ENCODE results near the gene FLNC.

DNA sequence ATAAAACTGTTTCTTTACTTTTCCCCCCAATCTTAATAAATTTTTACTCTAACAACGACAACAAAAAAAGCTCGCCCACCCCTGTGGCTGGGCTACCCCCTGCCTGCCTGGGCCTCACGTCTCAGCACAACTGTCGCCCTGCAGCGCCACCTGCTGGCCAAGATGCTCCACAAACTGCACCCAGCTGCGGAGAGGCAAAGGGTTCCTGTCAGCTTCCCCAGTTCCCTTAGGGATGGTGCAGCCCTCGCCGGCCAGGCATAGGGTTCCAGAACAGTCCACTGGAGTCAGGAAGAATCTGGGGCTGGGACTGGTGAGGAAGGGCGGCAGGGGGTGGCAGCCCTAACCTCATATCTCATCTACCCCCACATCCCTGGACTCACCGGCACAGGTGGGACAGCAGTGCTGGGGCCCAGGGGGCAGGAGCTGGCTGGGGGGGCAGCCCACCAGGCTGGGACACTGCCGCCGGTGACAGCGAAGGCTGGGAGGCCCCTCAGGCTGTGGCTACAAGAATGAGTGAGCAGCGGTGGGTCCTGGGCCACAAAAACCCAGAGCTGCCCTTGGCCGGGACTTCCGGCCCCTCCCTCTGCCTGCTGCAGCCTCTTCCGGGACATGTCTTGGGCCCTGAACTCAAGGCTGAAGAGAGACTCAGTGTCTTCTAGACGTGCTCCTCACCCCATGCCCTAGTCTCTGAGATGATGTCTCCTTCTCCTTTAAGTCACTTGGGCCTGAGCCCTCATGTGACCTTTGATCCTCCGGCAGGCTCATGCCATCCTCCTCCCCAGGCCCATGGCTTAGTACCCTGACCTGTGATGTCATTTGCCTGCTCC lies 53.6 kb downstream of the FLNC start:
- TF ChIP-seq, protein P1, sequence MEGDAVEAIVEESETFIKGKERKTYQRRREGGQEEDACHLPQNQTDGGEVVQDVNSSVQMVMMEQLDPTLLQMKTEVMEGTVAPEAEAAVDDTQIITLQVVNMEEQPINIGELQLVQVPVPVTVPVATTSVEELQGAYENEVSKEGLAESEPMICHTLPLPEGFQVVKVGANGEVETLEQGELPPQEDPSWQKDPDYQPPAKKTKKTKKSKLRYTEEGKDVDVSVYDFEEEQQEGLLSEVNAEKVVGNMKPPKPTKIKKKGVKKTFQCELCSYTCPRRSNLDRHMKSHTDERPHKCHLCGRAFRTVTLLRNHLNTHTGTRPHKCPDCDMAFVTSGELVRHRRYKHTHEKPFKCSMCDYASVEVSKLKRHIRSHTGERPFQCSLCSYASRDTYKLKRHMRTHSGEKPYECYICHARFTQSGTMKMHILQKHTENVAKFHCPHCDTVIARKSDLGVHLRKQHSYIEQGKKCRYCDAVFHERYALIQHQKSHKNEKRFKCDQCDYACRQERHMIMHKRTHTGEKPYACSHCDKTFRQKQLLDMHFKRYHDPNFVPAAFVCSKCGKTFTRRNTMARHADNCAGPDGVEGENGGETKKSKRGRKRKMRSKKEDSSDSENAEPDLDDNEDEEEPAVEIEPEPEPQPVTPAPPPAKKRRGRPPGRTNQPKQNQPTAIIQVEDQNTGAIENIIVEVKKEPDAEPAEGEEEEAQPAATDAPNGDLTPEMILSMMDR (IDR thresholded peaks at IDR 0.05) = peak; percentile 99
- no peak for TF ChIP-seq ZFX (IDR thresholded peaks at IDR 0.05; ENCODE audit: borderline replicate concordance)

Measured in 22Rv1 (cell line).